Panc1 (cell line): ENCODE measurements around the gene RNASEH2A. TPM values are rescaled to one million over a fixed set of nuclear protein-coding genes. Genes with fewer than 3 reads are reported as not detected.

Experiments
- ATAC-seq: fragments of 200-7000 bp; cut with Tn5 transposase; 2 replicates; pipeline ENCODE4 v1.9.1; 2020; ENCODE audit warnings: mild to moderate bottlenecking, moderate library complexity
- BruUV-seq: library from RNA; stranded (reverse); fragments of 400-500 nt; replicated peaks from 2 replicates; lab custom pipeline; 2021; lab: Mats Ljungman, UMichigan
- CTCF ChIA-PET: fragments of 300-600 bp; sonication (Branson Sonifier 250); formaldehyde crosslinking; loops from one replicate; lab custom pipeline; 2022; ENCODE audit warnings: antibody characterized with exemption; lab: Charles Lee
- POLR2A ChIA-PET: fragments of 300-600 bp; sonication (Branson Sonifier 250); formaldehyde crosslinking; loops from one replicate; lab custom pipeline; 2022; ENCODE audit warnings: antibody characterized with exemption; lab: Charles Lee
- DNase-seq: peaks from one replicate; pipeline ENCODE4 v3.0.0-alpha.2; 2010; ENCODE audit warnings: low read depth, low spot score
- H3K27ac ChIP-seq: 2 replicates; pipeline ENCODE4 v1.5.1; 2011; ENCODE audit warnings: mild to moderate bottlenecking, low read length, inconsistent platforms
- H3K27me3 ChIP-seq: fragments of 200-500 bp; sonication (Bioruptor generic); 2 replicates; pipeline ENCODE4 v1.6.0; 2014; ENCODE audit warnings: low read length, inconsistent platforms; ENCODE audit not compliant: control insufficient read depth, insufficient read depth
- H3K36me3 ChIP-seq: fragments of 200-500 bp; sonication (Bioruptor generic); 2 replicates; pipeline ENCODE4 v1.5.1; 2014; ENCODE audit warnings: inconsistent platforms, mild to moderate bottlenecking, low read length, moderate library complexity; ENCODE audit not compliant: control insufficient read depth, insufficient read depth
- H3K4me1 ChIP-seq: 2 replicates; pipeline ENCODE4 v1.5.1; 2011; ENCODE audit warnings: inconsistent platforms, mild to moderate bottlenecking, low read length, moderate library complexity; ENCODE audit not compliant: control insufficient read depth, insufficient read depth
- H3K4me3 ChIP-seq, 2 experiments: 2 replicates each; pipeline ENCODE4 v1.5.1; 2011 to 2012; ENCODE audit warnings: low read depth in 2 of 2, low read length in 2 of 2, mild to moderate bottlenecking in 2 of 2, inconsistent platforms in 1 of 2, moderate library complexity in 1 of 2
- H3K9me3 ChIP-seq: fragments of 200-500 bp; sonication (Bioruptor generic); 2 replicates; pipeline ENCODE4 v1.5.1; 2014; ENCODE audit warnings: low read depth, mild to moderate bottlenecking, inconsistent platforms, low read length, moderate library complexity; ENCODE audit not compliant: control insufficient read depth, insufficient read depth
- POLR2AphosphoS5 ChIP-seq: IDR thresholded peaks from 2 replicates; pipeline ENCODE4 v1.6.1; 2012; ENCODE audit warnings: mild to moderate bottlenecking, low read depth, low read length, moderate library complexity
- SIN3A ChIP-seq: IDR thresholded peaks from 2 replicates; pipeline ENCODE4 v1.6.1; 2012; ENCODE audit warnings: low read depth, mild to moderate bottlenecking, low read length, moderate library complexity, borderline replicate concordance; ENCODE audit not compliant: insufficient read depth
- TCF7L2 ChIP-seq: IDR thresholded peaks from 2 replicates; pipeline ENCODE4 v1.6.1; 2011; ENCODE audit warnings: mild to moderate bottlenecking, low read depth, low read length, inconsistent platforms
- in situ Hi-C: cut with HindIII; loops from 2 replicates; pipeline ENCODE4 v1.10.0; 2016; ENCODE audit warnings: low sequenced_read_pairs, low pct_unique_long_range_greater_than_20kb
- intact Hi-C: fragments of 100-400 bp; cut with micrococcal nuclease; formaldehyde crosslinking; loops from one replicate; pipeline ENCODE4 v1.10.0; 2022; ENCODE audit not compliant: unreplicated experiment
- total RNA-seq: library from RNA; stranded (reverse); gene quantifications from one replicate; pipeline ENCODE4 v1.2.1, GENCODE V29; 2021; ENCODE audit not compliant: unreplicated experiment
- TF ChIP-seq, protein P1 (sequence below), 2 experiments: IDR thresholded peaks; 2 replicates each; pipeline ENCODE4 v1.6.1; 2011 to 2012; ENCODE audit warnings: low read depth in 2 of 2, control low read depth in 1 of 2, low read length in 1 of 2, mild to moderate bottlenecking in 1 of 2, moderate library complexity in 1 of 2; ENCODE audit not compliant: insufficient read depth in 1 of 2
- TF ChIP-seq, protein P2 (sequence below): fragments of 450-650 bp; IDR thresholded peaks from 2 replicates; pipeline ENCODE4 v1.5.1; 2017; ENCODE audit warnings: mild to moderate bottlenecking

Gene RNASEH2A
- total RNA-seq, 1 experiment from 2014 or later = 44.9 TPM

DNA sequence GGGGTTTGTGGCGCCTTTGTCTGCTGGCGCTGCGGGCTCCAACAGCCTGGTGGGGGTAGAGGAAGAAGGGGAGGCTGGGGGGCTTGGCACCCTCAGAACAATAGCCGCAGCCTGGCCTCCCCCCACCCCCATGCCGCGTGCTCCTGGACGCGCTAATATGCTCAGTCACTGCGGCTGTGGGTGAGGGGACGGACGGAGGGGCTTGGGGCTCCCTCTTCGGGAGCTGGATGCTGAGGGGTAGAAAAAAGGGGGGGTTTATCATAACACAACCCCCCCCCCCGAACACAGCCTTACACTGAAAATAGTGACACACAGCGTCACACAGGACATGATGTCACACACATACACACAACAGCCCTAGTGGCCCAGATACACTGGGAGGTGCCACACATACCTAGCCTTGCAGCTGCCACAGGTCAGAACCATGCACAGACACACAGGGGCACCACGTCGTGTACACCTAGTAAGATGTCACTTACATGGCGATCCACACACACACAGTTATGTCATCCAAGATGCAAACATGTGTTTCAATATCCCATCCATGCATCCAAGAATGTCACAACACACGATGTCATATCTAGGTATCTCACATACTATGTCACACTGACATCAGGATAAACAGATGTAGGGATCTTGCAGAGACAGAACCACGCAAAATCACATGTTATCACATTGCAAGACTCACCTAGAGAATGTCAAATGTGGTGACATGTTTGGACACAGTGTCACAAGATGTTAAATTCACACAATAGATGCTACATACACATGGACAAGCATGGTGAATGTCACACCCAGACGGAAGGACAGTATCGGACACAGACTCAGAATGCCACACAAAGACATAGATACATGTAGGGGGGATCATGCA lies 32.7 kb downstream of the RNASEH2A start:
- Histone ChIP-seq H3K27me3 (no peaks in the 10 kb centered on the region), H3K9me3 (no peaks in the 10 kb centered on the region), H3K36me3 (no peaks in the 10 kb centered on the region; the same call in 1 of the 2 replicates), H3K4me3 (peak overlapping the region; percentile 47 to 50), H3K27ac (no peak overlapping the region), H3K4me1 (peaks cover 4% of the 10 kb centered on the region)
- no peak for TF ChIP-seq SIN3A
- TF ChIP-seq POLR2AphosphoS5 = no peak
- TF ChIP-seq, protein P1, sequence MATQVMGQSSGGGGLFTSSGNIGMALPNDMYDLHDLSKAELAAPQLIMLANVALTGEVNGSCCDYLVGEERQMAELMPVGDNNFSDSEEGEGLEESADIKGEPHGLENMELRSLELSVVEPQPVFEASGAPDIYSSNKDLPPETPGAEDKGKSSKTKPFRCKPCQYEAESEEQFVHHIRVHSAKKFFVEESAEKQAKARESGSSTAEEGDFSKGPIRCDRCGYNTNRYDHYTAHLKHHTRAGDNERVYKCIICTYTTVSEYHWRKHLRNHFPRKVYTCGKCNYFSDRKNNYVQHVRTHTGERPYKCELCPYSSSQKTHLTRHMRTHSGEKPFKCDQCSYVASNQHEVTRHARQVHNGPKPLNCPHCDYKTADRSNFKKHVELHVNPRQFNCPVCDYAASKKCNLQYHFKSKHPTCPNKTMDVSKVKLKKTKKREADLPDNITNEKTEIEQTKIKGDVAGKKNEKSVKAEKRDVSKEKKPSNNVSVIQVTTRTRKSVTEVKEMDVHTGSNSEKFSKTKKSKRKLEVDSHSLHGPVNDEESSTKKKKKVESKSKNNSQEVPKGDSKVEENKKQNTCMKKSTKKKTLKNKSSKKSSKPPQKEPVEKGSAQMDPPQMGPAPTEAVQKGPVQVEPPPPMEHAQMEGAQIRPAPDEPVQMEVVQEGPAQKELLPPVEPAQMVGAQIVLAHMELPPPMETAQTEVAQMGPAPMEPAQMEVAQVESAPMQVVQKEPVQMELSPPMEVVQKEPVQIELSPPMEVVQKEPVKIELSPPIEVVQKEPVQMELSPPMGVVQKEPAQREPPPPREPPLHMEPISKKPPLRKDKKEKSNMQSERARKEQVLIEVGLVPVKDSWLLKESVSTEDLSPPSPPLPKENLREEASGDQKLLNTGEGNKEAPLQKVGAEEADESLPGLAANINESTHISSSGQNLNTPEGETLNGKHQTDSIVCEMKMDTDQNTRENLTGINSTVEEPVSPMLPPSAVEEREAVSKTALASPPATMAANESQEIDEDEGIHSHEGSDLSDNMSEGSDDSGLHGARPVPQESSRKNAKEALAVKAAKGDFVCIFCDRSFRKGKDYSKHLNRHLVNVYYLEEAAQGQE (IDR thresholded peaks at IDR 0.05; ENCODE audit: insufficient read depth in 1 of 2, low read depth in 2 of 2, low read length in 1 of 2) = no peak
- TF ChIP-seq, protein P2, sequence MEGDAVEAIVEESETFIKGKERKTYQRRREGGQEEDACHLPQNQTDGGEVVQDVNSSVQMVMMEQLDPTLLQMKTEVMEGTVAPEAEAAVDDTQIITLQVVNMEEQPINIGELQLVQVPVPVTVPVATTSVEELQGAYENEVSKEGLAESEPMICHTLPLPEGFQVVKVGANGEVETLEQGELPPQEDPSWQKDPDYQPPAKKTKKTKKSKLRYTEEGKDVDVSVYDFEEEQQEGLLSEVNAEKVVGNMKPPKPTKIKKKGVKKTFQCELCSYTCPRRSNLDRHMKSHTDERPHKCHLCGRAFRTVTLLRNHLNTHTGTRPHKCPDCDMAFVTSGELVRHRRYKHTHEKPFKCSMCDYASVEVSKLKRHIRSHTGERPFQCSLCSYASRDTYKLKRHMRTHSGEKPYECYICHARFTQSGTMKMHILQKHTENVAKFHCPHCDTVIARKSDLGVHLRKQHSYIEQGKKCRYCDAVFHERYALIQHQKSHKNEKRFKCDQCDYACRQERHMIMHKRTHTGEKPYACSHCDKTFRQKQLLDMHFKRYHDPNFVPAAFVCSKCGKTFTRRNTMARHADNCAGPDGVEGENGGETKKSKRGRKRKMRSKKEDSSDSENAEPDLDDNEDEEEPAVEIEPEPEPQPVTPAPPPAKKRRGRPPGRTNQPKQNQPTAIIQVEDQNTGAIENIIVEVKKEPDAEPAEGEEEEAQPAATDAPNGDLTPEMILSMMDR = no peak
- TF ChIP-seq TCF7L2 = no peak
- ChIA-PET POLR2A (no interaction called here), CTCF (no interaction called here)
- in situ Hi-C loops (no loop called here), intact Hi-C loops (no loop called here)
- ATAC-seq (no peak), DNase-seq (no peak)
- no TSS peak for BruUV-seq

DNA sequence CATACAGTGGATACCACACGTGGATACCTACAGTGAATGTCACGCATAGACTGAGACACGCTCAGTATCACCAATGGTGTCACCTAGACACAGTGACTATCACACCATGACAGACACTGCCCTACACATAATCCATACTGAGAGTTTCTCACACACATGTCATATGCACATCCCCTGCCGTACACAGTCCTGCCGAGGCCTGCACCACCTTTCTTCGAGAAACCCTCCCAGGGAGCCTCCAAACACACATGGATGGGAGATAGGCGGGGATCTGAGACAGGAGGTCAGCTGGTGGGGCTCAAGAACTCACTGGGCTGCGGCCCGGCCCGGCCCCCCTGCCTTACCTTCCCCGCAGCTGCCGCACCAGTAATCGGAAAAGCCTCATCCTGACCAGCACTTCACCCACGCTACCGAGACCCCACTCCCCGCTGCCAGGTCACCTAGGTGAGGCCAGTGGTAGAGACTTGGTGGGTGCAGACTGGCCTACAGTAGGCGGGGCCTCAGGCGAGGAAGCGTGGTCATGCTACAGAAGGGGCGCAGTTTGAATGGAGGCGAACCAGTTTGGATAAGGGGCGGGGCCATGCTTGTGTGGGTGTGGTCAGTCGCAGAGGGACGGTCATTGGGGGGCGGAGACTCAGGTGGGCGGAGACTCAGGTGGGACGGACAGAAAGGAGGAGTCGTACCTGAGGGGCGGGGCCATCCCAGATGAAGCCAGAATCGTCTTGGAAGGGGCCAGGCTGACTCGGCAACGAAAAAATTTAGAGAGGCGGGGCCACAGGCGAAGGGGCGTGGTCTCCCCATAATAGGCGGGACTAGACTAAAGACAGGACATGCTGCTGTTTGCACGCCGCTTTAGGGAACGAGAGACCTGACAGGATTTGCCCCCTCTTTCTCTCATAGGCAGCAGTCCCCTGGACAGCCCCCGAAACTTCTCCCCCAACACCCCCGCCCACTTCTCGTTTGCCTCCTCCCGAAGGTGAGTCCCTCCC lies 34.0 kb downstream of the RNASEH2A start:
- no peak overlapping the region for H3K4me3 ChIP-seq
- H3K27me3 ChIP-seq = no peaks in the 10 kb centered on the region
- intact Hi-C loops = no loop called here
- ChIA-PET CTCF (no interaction called here), POLR2A (no interaction called here)
- no peaks in the 10 kb centered on the region for H3K9me3 ChIP-seq
- DNase-seq (no peak), ATAC-seq (peak; percentile 23)
- no peaks in the 10 kb centered on the region; the same call in 1 of the 2 replicates for H3K36me3 ChIP-seq
- no peak overlapping the region for H3K27ac ChIP-seq
- H3K4me1 ChIP-seq = peaks cover 4% of the 10 kb centered on the region; the same call in 1 of the 2 replicates
- BruUV-seq = no TSS peak
- TF ChIP-seq TCF7L2 = no peak
- TF ChIP-seq, protein P2 = no peak
- no peak for TF ChIP-seq SIN3A
- TF ChIP-seq, protein P1 (IDR thresholded peaks at IDR 0.05; ENCODE audit: insufficient read depth in 1 of 2, low read depth in 2 of 2, low read length in 1 of 2) = no peak
- no peak for TF ChIP-seq POLR2AphosphoS5
- in situ Hi-C loops = no loop called here
